HG03571 (cell line): ENCODE measurements around the gene WBP4.
"Not testable (repeated sequence)": the region's sequence is repeated elsewhere in the genome, so short reads cannot be mapped to it uniquely, and the experiment has no call there.

ENCODE experiments used
- ATAC-seq: cut with Tn5 transposase; IDR thresholded peaks from one replicate; pipeline ENCODE4 v1.9.1; 2021; ENCODE audit not compliant: unreplicated experiment

The WBP4 gene

DNA sequence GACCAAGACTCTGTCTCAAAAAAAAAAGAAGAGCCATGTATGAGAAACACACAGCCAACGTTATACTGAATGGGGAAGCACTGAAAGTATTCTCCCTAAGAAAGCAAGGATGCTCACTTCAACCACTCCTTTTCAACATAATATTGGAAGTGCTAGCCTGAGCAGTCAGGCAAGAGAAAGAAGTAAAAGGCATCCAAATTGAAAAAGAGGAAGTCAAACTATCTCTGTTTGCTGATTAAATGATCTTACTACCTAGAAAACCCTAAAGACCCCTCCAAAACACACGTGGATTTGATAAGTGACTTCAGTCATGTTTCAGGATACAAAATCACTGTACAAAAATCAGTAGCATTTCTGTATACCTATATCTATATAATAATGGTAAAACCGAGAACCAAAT, 16.2 kb downstream of the WBP4 start:
- no peak for ATAC-seq

DNA sequence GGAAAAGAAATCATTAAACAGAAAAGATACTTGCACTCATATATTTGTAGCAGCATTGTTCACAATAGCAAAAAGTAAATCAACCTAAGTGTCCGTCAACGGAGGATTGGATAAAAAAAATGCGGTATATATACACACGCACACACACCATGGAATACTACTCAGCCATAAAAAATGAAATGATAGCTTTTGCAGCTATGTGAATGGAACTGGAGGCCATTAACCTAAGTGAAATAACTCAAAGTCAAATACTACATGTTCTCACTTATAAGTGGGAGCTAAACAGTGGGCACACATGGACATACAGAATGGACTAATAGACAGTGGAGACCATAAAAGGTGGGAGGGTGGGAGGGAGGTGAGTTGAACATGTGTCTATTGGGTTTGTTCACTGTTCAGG, 18.4 kb downstream of the WBP4 start:
- no peak for ATAC-seq

DNA sequence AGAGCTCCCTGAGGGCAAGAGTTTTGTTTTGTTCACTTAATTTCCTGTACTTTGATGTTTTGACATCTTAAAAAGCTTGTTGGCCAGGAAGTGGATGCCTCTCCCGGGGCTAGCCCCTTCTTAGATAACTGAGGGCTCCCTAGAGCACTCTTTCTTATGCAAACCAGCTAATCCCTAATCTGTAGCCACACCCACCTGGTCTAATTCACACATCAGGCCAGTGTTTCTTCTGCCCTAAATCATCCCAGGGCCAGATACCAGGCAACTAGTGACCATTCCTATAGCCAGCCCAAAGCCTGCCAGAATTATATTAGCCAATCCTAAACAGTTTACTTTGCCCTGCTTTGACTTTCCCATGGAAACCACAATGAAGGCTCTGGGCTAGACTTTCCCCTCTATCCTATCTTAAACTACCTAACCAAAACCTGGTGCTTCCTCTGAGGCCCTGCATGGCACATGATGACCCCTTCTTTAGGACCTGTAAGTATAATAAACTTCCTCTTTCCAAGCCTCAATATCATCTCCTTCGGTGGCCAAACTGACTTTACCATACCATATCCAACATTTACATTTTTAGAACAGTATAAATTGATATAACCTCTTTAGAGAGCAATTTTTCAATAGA, 24.8 kb downstream of the WBP4 start:
- no peak for ATAC-seq

DNA sequence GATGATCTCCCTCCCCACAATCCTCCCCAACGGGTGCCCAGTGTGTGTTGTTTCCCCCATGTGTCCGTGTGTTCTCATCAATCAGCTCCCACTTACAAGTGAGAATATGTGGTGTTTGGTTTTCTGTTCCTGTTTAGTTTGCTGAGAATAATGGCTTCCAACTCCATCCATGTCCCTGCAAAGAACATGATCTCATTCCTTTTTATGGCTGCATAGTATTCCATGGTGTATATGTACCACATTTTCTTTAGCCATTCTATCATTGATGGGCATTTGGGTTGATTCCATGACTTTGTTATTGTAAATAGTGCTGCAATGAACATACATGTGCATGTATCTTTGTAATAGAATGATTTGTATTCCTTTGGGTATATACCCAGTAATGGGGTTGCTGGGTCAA, 34.4 kb downstream of the WBP4 start:
- not testable (repeated sequence) for ATAC-seq

DNA sequence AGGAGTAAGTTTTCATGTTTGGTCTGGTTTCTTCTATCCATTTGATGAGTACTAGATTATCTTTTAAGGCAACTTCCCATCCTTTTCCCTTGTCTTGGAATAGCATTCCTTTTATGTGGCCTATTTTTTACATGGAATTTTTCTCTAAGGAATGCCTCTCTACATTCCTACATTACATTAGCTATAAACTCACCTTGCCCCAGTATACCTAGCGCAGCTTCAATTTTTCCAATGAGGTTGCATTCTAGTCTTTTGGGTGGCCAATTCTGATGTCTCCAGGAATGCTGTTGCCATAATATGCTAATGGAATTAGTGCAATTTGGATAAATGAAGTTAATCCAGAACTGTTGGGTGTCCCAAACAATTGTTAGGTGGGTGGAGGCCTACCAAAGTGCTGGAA, 37.5 kb downstream of the WBP4 start:
- ATAC-seq, result no peak

DNA sequence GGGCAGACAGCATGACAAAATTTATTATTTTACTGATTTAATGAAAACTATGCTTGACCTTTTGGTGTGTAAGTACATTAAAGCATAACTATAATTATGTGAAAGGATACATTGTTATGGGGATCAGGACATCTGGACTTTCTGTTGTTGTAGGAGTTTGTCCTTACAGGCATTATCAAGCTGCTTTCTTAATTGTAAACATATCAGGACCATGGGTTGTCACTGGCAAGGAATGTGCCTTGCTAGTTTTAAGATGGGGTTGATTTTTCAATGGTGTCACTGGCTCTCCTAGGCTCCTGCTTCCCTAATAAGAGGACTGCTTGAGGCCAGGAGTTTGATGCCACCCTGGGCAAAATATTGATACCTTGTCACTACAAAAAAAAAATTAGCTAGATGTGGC, 38.7 kb downstream of the WBP4 start:
- no peak for ATAC-seq

DNA sequence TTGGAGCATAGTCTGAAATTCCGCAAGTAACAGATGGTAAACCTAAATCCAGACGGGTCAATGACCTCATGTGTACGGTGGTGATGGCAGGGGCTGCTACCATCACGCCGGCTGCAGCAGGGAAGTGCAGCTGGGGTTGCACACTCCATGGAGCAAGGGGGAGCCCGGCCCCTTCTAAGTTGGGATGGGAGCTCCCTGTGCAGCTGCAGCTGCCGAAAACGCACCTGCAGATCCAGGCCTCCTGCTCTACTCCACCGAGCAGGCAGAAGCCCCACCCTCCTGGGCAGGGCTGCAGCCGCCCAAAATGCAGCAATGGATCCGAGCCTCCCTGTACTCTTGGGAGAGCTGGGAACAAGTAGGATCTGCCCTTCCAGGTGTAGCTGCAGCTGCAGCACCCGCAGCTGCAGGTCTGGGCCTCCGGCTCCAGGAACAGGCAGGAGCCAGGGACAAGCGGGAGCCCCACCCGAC, 45.8 kb downstream of the WBP4 start:
- no peak for ATAC-seq

DNA sequence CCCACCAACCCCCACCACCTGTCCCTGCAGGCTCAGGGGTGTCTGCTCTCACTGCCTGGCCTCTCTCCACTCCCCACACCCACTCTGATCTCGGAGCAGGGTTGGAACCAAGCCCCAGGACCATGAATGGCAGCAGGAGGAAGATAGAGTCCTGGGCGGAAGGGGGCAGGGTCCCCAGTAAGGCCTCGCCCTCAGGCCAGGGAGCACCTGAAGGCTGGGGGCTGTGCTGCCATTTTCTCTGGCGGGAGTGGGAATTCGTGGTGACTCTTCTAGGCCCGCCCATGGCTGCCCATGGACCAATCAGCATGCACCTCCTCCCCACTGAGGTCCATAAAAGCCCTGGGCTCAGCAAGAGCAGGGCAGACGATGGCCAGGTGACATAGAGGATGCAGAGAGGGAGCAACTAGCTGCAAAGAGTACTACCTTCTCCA, 46.3 kb downstream of the WBP4 start:
- ATAC-seq, result no peak

DNA sequence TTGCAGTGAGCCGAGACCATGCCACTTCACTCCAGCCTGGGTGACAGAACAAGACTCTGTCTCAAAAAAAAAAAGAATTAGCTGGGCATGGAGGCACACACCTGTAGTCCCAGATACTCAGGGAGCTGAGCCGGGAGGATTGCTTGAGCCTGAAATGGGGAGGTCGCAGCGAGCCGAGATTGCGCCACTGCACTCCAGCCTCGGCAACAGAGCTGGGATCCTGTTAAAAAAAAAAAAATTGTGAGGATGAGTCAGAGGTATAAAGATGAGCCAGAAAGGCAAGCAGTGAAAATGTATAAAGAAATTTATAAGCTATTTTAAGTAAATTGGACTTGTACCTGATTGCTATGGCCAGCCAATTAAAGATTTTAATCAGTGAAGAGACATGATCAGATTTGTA, 50.1 kb downstream of the WBP4 start:
- ATAC-seq, result no peak

DNA sequence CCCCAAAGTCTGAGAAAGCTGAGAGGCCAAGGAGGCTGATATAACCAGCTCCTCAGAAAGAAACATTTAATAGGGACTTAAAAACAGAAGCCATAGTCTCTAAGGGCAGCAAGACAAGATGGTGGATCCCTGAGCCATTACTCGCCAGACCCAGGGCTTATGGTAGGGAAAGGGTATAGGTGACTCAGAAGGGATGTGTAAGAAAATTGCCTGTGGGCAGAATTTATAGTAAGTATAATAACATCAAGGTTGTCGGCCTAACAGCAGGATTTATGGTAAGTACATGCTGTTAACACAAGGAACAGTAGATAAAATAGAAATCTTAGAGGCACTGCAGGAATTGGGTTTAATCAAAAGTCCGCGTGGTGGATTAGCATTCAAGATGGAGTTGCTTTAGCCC, 56.6 kb downstream of the WBP4 start:
- no peak for ATAC-seq

DNA sequence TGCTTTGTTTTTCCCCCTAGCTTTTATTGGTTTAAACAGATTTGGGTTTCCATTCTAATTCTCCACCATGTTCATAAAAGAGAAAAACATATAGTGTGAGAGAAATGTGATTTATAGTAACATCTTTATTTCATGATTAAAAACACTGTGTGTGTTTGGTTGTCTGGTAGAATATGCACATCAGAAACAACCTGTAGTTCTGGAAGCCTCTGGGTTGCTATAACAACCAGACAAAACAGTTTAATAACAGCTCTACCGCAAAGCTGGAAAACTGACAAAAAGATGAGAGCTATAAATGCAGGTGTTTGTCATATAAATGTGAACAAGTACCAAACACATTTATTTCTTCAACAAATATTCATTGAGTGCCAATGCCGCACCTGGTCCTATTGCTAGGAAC, 61.5 kb downstream of the WBP4 start:
- no peak for ATAC-seq

DNA sequence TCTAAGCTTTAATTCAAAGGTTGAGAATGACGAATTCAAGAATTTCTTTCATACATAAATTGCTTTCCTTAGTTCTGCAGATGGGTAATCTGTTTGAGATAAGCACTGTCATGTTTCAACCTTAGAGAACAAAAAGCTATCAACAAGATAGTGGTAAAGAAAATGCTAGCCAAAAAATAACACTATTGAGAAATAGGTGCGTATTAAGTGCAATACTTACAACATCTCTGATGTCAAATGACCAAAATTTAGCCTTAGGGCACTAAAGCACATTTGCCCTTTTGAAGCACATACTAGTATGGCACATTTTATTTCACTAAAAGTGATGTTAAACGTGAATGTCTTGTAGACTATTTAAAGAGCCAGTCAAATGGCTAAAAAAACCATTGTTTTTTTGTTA, 66.4 kb downstream of the WBP4 start:
- no peak for ATAC-seq

DNA sequence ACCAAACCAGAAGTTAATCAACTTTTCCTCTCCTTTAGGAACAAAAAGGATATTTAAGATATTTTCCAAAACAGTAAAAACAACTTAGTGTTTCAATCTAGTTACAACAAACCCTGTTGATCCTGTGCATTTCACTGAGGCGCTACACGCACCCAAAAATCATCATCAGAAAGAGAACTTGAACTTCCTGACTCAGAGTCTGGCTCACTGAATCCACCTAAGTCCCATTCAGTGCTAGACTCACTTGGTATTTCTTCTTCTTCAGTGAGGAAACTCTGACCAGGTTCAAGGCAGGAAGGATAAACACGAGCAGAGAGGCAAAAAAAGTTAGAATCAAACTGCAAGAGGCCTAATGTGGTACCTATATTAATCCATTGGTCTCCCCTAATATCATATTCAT, 69.0 kb downstream of the WBP4 start:
- no peak for ATAC-seq

DNA sequence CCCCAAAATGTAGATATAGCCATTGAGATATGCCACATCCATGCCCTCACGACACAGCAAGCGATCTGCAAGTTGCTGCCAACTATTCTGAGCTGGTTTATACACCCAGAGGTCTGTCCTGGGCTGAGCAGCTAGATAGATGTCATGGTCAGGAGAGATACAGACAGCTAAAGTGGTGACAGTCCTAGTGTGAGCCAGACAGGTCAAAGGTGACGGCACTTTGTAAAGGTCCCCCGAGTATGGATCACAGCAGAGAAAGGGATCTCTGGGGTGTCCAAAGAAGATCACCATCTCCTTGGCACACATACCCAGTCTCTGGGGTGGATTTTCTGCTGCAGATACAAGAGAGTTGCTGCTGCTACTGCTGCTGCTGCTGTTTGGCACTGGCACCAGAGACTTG, 69.9 kb downstream of the WBP4 start:
- not testable (repeated sequence) for ATAC-seq

DNA sequence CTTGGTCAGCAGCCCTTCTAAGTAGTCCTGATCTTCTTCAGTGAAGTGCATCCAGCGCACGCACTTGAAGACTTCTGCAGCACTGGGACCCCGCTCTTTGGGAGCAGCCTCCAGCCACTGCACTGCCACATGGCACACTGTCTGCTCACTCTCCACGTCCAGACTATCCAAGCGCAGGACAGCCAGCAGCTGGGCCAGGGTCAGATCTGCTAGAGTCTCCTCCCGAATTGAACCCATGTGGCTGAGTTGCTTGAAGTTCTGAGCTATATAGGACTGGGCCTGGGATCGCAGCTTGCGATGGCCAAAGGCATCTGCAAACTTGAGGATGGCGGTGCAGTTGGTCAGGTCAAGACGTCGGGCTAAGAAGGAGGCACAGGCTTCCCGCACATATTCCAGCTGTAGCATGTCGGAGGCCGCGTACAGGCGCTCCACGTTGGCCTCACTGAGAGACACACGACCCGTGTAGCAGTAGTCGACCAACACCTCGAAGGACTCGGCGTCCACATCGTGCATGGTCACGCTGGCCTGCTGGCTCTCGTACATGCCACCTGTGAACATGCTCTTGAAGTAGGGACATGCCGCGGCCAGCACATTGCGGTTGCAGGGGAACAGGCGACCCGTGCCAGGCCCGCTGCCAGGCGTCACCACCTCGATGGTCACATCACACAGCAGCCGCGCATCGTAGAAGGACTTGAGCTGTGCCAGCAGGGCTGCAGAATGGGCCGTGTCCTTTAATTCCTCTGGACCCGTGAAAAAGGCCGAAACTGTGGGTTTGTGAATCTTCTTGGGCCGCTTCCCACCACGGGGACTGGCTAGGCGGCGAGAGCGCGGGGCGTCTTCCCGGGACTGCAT, 70.6 kb downstream of the WBP4 start:
- ATAC-seq, result peak; percentile 6

DNA sequence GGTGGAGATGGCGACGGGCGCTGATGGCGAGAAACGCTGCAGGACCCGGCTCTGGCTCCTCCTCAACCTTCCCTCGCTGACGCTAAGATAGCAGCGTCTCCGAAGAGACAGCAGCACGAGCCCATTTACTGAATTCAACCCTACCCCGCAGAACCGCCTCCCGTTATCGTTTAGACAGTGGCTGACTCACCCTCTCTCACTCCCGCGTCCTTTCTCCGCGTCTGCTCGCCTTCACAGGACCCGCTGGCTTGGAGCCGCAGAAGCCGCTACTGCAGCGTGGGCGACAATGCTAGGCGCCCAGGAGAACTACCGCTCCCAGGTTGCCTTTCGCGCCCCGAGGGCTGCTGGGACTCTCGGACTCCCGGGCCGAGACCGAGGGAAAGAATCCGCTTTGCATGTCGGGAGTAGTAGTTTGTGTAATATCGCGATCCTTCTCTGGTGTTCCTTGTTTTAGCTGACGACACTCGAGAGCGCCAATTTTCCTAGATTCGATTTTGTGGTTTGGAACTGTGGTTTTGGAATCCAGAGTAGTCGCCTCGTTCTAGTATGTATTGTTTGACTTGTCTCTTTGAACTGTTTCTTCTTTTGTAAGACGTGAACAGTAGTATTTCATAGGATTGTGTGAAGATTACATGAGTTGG, 71.3 kb downstream of the WBP4 start, which contains the start of gene KBTBD6:
TSS of gene KBTBD6 (minus strand) at position 291 of the 641 bp plus-strand sequence. CDS start 291 bp downstream, outside the sequence.
- ATAC-seq, result peak; percentile 94
